SH-SY5Y (cell line): ENCODE measurements around the gene PNPO.

Experiments used
- GATA2 ChIP-seq: IDR thresholded peaks from 2 replicates; pipeline ENCODE4 v1.6.1; 2011; ENCODE audit warnings: mild to moderate bottlenecking, low read depth, low read length
- GATA3 ChIP-seq: IDR thresholded peaks from 2 replicates; pipeline ENCODE4 v1.6.1; 2011; ENCODE audit warnings: low read depth, mild to moderate bottlenecking, low read length, moderate library complexity

The PNPO gene

DNA sequence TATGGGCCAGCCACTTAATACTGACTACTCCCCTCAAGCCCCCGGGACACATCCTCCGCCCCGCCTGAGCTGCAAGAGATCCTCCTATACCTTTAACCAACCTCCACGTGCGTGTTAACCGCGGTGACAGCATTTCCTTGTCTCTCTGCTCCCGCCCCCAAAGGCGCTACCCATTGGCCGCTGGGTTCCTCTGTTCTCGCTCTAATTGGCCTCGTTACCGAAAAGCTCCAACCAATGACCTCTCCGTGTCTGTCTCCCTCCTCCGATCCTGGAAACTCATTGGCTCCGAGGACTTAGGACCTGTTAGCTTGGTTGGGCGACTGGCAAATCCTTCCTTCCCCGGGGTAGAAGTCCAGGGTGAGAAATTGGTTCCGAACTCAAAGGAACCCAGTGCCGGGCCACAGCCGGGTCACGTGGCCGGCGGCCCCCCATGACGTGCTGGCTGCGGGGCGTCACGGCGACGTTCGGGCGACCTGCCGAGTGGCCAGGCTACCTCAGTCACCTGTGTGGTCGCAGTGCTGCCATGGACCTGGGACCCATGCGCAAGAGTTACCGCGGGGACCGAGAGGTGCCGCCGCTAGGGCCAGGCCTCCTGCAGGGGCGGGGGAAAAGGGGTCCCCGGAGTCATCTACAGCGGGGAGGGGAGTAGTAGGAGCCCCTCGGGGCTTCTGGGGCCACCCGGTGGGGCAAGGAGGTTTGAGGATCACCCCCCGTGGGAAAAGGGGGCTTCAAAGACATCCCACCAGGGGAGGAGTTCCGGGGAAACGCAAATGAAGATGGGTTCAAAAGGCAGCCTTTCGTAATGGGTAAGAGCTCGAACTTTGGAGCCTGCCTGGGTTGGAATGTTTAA lies at the start of gene PNPO:
Gene PNPO, plus strand, starts transcription at position 326 of the 850 bp plus-strand sequence. Its CDS starts 105 bp downstream, at position 431.
- TF ChIP-seq GATA2 (no peak), GATA3 (no peak)

DNA sequence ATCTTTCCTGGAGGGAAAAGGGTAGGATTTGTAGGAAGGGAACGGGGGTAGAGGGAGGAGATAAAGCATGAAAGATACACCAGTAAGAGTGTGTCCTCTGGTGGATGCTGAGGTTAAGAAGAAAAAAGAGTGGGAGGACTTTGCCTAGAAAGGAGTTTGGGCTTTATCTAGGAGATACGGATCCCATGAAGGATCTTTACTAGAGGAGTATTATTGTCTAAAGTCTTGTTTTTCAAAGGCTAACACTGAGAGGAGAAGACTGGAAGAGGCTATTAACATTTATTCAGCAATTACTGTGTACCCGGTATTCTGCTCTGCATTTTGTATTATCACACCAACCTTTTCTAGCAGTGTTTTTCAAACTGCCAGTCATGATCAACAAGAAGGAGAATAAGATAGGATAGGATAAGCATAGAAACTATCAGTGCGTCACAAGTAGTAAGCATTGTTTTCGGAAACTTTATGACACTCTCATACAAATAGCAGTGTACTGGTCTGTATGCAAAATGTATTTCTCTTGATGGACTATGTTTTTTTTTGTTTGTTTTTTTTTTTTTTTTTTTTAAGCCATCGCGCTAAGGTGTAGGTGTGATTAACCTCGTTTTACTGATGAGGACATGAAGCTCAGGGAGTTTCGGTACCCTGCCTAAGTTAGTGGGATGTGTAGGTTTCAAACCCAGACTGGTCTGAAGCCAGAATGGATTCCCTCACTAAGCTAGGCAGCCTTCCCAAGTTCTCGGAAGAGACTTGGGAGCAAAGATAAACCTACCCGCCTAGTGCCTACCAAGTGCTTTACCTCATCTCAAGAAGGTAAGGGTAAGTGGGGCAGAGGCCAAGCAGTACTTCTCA lies 46.6 kb upstream of the PNPO start:
- TF ChIP-seq GATA2 (no peak), GATA3 (no peak)

GRCh38 chr17:47895347-47895855 lies 46.0 kb upstream of the PNPO start:
- TF ChIP-seq GATA3 (no peak), GATA2 (no peak)

GRCh38 chr17:47895856-47896671 lies 45.3 kb upstream of the PNPO start, which contains the start of gene SP2:
Gene SP2 (plus strand): TSS chr17:47896236. CDS start chr17:47896287, 51 bp downstream.
- peak; percentile 32; the same call in 1 of the 2 replicates for TF ChIP-seq GATA2
- no peak for TF ChIP-seq GATA3

- TF ChIP-seq GATA3 (no peak), GATA2 (no peak)
Measured at GRCh38 chr17:47896672-47897490, 44.5 kb upstream of the PNPO start.

GRCh38 chr17:47897561-47897960 lies 43.8 kb upstream of the PNPO start:
- TF ChIP-seq GATA2, result no peak
- TF ChIP-seq GATA3, result no peak

DNA sequence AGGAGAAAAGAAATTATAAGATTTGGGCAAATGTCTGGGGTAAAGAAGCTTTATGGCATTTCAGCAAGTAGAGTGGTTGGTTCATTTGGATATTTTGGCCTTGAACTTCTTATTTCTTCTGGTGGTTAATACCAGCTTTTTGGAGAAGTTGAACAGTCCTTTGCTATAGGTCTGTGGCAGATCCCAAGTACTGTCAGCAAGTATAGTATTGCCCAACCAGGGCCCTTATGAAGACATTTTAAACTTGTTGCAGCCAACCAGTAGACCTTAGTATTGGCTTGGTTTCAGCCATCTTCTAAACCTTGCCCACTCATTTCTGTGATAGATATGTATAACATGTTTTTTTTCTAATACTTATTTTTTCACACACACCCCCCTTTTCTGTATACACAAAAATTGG lies 43.1 kb upstream of the PNPO start:
- no peak for TF ChIP-seq GATA3
- TF ChIP-seq GATA2, result no peak

DNA sequence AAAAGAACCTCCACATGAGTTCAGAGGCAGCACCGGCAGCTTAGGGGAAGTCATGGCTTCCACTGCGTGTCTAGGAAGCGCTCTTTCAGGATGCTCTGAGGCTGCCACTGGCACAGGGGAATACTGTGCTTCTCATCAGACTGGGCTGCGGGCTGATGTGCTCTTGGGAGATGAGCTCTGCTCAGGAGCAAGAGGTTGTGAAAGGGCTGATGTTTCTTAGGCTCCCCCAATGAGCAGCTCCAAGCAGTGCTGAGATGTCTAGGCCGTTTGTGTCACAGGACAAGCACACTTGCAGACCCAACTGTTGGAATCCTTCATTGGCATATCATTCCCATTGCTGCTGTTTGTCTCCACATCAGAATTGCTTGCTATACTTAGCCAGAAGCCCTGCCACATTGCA lies 41.7 kb upstream of the PNPO start:
- TF ChIP-seq GATA2 (no peak), GATA3 (no peak)

DNA sequence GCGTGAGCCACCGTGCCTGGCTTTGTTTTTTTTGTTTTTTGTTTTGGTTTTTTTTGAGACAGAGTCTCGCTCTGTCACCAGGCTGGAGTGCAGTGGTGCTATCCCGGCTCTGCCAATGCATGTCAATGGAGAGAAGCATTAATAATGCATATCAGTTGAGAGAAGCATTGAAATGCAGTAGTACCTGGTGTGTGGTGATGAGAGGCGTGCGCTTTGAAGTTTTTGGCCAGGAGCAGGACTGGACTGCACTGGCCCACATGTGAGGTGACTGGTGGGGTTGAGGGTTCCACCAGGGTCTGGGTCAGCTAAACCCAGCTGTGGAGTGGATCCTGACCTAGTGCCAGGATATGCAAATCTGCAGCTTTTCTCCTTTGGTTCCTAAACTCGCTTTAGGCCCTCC lies 39.9 kb upstream of the PNPO start:
- TF ChIP-seq GATA3, result no peak
- TF ChIP-seq GATA2, result no peak

- TF ChIP-seq GATA2 (no peak), GATA3 (no peak)
Measured at GRCh38 chr17:47902039-47902744, 39.2 kb upstream of the PNPO start.

GRCh38 chr17:47905221-47905733 lies 36.1 kb upstream of the PNPO start:
- TF ChIP-seq GATA2 (no peak), GATA3 (no peak)

DNA sequence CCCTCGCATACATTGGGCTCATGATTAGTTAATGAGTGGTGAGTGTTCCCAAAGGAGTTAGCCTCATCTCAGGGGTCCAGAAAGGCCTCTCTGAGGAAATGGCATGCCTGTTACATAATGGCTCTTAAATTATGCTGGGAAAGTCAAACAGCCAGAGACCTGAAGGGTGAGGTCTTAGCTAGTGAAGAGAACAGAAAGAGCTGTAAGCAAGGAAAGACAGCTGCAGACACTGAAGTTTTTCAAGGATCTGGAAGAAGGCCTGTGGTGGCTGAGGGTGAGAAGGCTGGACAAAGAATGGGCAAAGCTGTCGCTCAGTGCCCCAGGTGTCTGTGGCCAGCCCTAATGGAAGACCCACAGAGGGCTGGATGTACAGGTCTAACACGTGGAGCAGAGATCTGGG lies 34.9 kb upstream of the PNPO start:
- TF ChIP-seq GATA2 (no peak), GATA3 (no peak)

DNA sequence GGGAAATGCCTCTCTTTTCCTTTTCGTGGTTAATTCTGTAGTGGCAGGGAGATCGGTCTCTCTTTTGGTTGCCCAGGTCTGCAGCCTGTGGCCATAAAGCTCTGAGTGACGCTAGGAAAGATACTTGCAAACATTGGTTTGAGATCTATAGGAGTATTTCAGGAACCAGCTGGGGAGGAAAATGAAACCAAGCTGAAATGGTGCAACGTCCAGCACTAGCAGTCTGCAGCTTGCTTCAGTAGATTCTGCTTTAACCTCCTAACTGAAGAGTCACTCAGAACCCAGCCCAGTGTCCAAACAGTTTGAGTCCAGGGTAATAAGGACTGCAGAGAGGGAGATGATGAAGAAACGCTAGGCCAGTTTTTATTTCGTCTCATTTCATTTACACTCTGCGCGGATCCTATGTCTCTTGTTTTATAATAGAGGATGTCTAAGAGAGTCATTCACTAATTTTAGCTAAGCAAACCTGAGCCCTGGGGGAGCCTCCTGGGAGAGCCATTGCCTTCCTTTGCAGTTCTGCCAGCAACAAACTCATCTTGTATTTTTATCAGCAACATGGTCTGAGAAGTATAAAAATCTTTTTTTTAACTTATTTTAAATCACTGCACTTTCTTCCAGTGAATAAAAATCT lies 33.3 kb upstream of the PNPO start:
- no peak for TF ChIP-seq GATA3
- TF ChIP-seq GATA2, result no peak

DNA sequence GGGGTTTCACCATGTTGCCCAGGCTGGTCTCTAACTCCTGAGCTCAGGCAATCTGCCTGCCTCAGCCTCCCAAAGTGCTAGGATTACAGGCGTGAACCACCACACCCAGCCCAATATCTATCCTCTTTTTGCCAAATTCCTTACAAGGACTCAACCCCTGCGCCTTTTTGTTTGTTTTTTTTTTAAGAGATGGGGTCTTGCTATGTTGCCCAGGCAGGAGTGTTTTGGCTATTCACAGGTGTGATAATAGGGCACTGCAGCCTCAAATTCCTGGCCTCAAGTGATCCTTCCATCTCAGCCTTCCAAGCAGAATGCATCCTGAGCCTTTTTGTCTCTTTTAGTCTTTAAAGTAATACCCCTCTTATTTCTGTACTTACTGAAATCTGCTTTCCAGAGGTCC lies 28.3 kb upstream of the PNPO start:
- no peak for TF ChIP-seq GATA2
- no peak for TF ChIP-seq GATA3
